Chondrocyte (in vitro differentiated cells): ENCODE data around the gene F11. TPM values are rescaled to one million over a fixed set of nuclear protein-coding genes. Genes with fewer than 3 reads are reported as not detected.

ENCODE experiments used
- DNase-seq: peaks from one replicate; pipeline ENCODE4 v3.0.0; 2021; ENCODE audit warnings: mixed read lengths, low spot score
- H3K27ac Mint-ChIP-seq: one replicate; pipeline ENCODE4 v1.8.0; 2021; ENCODE audit warnings: mild to moderate bottlenecking, moderate library complexity, mixed read lengths; ENCODE audit not compliant: unreplicated experiment
- H3K27me3 Mint-ChIP-seq: 2 replicates; pipeline ENCODE4 v1.8.0; 2021; ENCODE audit warnings: low read depth, mixed read lengths
- H3K36me3 Mint-ChIP-seq: 2 replicates; pipeline ENCODE4 v1.8.0; 2021; ENCODE audit warnings: low read depth, mixed read lengths
- H3K4me1 Mint-ChIP-seq: 2 replicates; pipeline ENCODE4 v1.8.0; 2021; ENCODE audit warnings: low read depth, mild to moderate bottlenecking, mixed read lengths
- H3K4me3 Mint-ChIP-seq: one replicate; pipeline ENCODE4 v1.8.0; 2021; ENCODE audit warnings: mild to moderate bottlenecking, moderate library complexity, mixed read lengths; ENCODE audit not compliant: unreplicated experiment
- H3K9me3 Mint-ChIP-seq: 2 replicates; pipeline ENCODE4 v1.8.0; 2021; ENCODE audit warnings: low read depth, mixed read lengths
- total RNA-seq: library from RNA; stranded (reverse); gene quantifications from 3 replicates; pipeline ENCODE4 v1.2.1, GENCODE V29; 2021
- TF ChIP-seq, protein P1 (sequence below): fragments of 200-600 bp; sonication (generic); IDR thresholded peaks from 2 replicates; pipeline ENCODE4 v1.5.0; 2021; ENCODE audit warnings: antibody characterized with exemption, mild to moderate bottlenecking, moderate library complexity

The F11 gene
- total RNA-seq, 1 donor from 2014 or later = not detected

DNA sequence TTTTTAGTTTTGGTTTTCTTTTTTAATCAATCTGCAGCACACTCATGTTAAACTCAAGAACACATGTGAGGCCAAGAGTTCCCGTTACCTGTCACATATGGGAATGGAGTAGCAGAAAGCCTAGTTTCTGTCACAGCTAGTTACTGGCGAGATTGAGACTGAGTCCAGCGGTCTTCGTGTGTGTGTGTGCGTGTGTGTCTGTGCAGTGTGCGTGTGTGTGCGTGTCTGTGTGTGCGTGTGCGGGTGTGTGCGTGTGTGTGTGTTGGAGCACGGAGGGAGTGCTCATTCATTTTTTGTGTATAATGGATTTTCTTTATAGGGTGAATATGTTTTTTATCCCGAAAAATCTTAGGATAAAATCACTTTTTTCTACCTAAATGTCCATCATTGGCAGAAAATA lies 19.2 kb downstream of the F11 start:
- peaks cover 10% of the 10 kb centered on the region for H3K27me3 Mint-ChIP-seq
- H3K4me1 Mint-ChIP-seq = no peaks in the 10 kb centered on the region
- no peak for DNase-seq
- TF ChIP-seq, protein P1, sequence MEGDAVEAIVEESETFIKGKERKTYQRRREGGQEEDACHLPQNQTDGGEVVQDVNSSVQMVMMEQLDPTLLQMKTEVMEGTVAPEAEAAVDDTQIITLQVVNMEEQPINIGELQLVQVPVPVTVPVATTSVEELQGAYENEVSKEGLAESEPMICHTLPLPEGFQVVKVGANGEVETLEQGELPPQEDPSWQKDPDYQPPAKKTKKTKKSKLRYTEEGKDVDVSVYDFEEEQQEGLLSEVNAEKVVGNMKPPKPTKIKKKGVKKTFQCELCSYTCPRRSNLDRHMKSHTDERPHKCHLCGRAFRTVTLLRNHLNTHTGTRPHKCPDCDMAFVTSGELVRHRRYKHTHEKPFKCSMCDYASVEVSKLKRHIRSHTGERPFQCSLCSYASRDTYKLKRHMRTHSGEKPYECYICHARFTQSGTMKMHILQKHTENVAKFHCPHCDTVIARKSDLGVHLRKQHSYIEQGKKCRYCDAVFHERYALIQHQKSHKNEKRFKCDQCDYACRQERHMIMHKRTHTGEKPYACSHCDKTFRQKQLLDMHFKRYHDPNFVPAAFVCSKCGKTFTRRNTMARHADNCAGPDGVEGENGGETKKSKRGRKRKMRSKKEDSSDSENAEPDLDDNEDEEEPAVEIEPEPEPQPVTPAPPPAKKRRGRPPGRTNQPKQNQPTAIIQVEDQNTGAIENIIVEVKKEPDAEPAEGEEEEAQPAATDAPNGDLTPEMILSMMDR = no peak
- no peak overlapping the region for H3K4me3 Mint-ChIP-seq
- H3K9me3 Mint-ChIP-seq = no peaks in the 10 kb centered on the region
- H3K36me3 Mint-ChIP-seq = peaks cover 3% of the 10 kb centered on the region
- no peak overlapping the region for H3K27ac Mint-ChIP-seq

DNA sequence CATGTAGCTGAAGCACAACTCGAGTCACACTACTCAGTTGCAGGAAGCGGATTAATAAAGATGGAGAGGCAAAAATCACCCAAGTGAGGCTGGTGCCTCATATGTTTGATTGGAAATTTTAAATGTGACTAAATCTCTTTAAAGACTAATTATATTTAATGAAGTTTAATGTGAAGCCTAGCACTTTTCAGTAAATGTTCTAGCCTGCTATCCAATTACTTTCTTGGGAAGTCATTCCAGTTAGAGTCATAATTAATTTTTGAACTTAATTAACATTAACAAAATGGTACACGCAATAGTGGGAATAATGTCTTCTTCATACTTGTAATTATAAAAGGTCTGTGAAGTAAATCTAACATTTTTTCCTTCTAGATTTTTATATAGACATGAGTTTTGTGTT lies 20.6 kb downstream of the F11 start:
- Mint-ChIP-seq H3K27me3 (peaks cover 14% of the 10 kb centered on the region), H3K27ac (no peak overlapping the region), H3K36me3 (peaks cover 3% of the 10 kb centered on the region), H3K9me3 (no peaks in the 10 kb centered on the region), H3K4me3 (no peak overlapping the region), H3K4me1 (no peaks in the 10 kb centered on the region)
- no peak for DNase-seq
- TF ChIP-seq, protein P1 = no peak

DNA sequence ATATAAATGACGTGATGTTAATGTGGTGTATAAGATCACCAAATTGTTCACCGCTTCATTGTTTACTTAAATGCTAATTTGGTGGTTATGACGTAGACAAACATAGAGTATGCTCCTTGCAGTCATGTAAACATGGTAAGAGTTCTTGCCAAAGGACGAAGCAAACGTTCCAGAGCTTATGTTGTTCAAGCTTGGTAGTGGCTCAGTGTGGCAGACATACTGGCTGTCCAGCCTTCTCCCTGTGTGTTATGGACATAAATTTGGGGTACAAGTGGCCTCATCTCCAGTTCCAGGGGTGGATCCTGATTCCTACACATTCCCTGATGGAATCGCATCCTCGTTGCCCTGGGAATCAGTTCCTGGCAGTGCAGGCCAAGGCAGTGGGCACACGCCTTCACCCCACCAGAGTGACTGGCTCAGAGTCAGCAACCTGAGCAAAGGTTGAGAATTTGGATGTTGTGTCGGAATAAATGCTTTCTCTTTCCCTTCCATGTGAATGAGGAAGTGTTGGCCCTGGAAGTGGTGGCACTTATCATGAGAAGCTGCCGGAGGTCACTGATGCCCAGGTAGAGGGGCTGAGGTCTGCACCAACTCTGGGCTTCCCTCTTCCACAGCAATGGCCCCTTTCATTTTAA lies 25.4 kb downstream of the F11 start:
- no peaks in the 10 kb centered on the region for H3K9me3 Mint-ChIP-seq
- peaks cover 3% of the 10 kb centered on the region for H3K36me3 Mint-ChIP-seq
- H3K4me3 Mint-ChIP-seq = no peak overlapping the region
- DNase-seq = no peak
- H3K27me3 Mint-ChIP-seq = peaks cover 10% of the 10 kb centered on the region
- TF ChIP-seq, protein P1 = no peak
- H3K27ac Mint-ChIP-seq = no peak overlapping the region
- no peaks in the 10 kb centered on the region for H3K4me1 Mint-ChIP-seq

DNA sequence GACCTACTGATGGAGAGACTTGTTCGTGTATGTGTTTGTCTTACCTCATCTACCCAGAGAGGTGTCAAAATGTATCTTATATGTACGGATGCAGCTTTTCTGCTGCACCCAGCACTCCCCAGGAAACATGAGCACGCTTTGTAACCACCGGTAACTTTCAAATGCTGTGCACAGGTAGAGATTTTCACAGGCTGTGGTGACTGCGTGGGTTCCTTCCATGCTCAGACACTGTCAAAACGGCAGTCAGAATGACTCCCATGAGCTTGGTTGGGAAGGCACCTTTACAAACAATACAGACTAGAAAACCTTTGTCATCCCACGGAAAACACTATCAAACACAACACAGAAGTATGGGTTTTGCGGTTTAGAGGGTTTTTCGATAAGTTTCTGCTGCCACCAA lies 28.2 kb downstream of the F11 start:
- Mint-ChIP-seq H3K9me3 (no peaks in the 10 kb centered on the region), H3K4me3 (no peak overlapping the region), H3K36me3 (peaks cover 3% of the 10 kb centered on the region), H3K4me1 (no peaks in the 10 kb centered on the region), H3K27ac (no peak overlapping the region), H3K27me3 (peaks cover 10% of the 10 kb centered on the region)
- no peak for DNase-seq
- TF ChIP-seq, protein P1 = no peak

DNA sequence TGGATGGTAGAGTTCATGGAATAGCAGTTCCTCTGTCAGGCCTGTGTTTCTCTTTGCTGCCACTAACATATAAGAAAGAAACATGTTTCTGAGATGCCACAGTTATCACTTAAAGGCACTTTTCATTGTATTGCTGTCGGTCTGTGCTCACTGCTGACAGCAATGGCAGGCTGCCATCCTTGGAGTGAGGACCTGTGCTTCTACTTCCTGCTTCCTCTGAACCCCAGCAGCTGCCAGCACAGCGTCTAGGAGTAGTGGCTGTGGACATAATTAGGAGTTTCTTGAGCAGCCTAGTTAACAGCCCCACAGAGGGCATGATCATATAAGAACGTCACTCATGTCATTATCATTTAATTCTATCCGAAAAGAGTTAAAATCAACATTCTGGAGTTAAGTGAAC lies 30.5 kb downstream of the F11 start:
- no peak for DNase-seq
- Mint-ChIP-seq H3K9me3 (no peaks in the 10 kb centered on the region), H3K4me1 (no peaks in the 10 kb centered on the region), H3K4me3 (no peak overlapping the region), H3K36me3 (no peaks in the 10 kb centered on the region), H3K27ac (no peak overlapping the region), H3K27me3 (peaks cover 4% of the 10 kb centered on the region)
- TF ChIP-seq, protein P1 = no peak
